Progenitor cell of endocrine pancreas (in vitro differentiated cells): Measurements from ENCODE around the gene DSTN. TPM values are rescaled to one million over a fixed set of nuclear protein-coding genes. Genes with fewer than 3 reads are reported as not detected.
A peak's percentile ranks its signal among the peaks of the same experiment; 100 is the strongest.

ENCODE experiments used
- DNase-seq: peaks from one replicate; pipeline ENCODE4 v3.0.0; 2021; ENCODE audit warnings: low spot score; ENCODE audit not compliant: unreplicated experiment
- H3K27ac Mint-ChIP-seq: 2 replicates; pipeline ENCODE4 v1.8.0; 2021; ENCODE audit warnings: mild to moderate bottlenecking, moderate library complexity, mixed read lengths
- H3K27me3 Mint-ChIP-seq: 2 replicates; pipeline ENCODE4 v1.8.0; 2021; ENCODE audit warnings: mixed read lengths
- H3K36me3 Mint-ChIP-seq: 2 replicates; pipeline ENCODE4 v1.8.0; 2022; ENCODE audit warnings: mixed read lengths; ENCODE audit not compliant: insufficient read depth
- H3K4me1 Mint-ChIP-seq: 2 replicates; pipeline ENCODE4 v1.8.0; 2021; ENCODE audit warnings: low read depth, mixed read lengths
- H3K4me3 Mint-ChIP-seq: 2 replicates; pipeline ENCODE4 v1.8.0; 2021; ENCODE audit warnings: low read depth, mild to moderate bottlenecking, moderate library complexity, mixed read lengths
- H3K9me3 Mint-ChIP-seq: 2 replicates; pipeline ENCODE4 v1.8.0; 2021; ENCODE audit warnings: low read depth, mixed read lengths
- CTCF ChIP-seq: fragments of 200-600 bp; sonication (generic); IDR thresholded peaks from one replicate; pipeline ENCODE4 v1.5.0; 2021; ENCODE audit warnings: antibody characterized with exemption, mild to moderate bottlenecking; ENCODE audit not compliant: unreplicated experiment
- total RNA-seq: library from RNA; stranded (reverse); gene quantifications from 2 replicates; pipeline ENCODE4 v1.2.1, GENCODE V29; 2021

Gene DSTN
- total RNA-seq, 1 donor from 2014 or later, result 201 TPM

GRCh38 chr20:17631576-17632319, 61.9 kb downstream of the DSTN start:
- TF ChIP-seq CTCF, result no peak
- Mint-ChIP-seq H3K4me1 (peaks cover 5% of the 10 kb centered on the region), H3K36me3 (peaks cover 20% of the 10 kb centered on the region), H3K27ac (no peak overlapping the region), H3K27me3 (no peaks in the 10 kb centered on the region), H3K9me3 (no peaks in the 10 kb centered on the region), H3K4me3 (no peak overlapping the region)
- no peak for DNase-seq

GRCh38 chr20:17633221-17633849, 63.5 kb downstream of the DSTN start:
- Mint-ChIP-seq H3K4me3 (no peak overlapping the region), H3K27ac (peak overlapping the region; percentile 76)

GRCh38 chr20:17633850-17634500, 64.1 kb downstream of the DSTN start:
- Mint-ChIP-seq H3K36me3 (peaks cover 13% of the 10 kb centered on the region), H3K27ac (no peak overlapping the region), H3K4me1 (no peaks in the 10 kb centered on the region), H3K27me3 (no peaks in the 10 kb centered on the region), H3K4me3 (no peak overlapping the region), H3K9me3 (no peaks in the 10 kb centered on the region)
- no peak for DNase-seq
- TF ChIP-seq CTCF, result no peak

More at GRCh38 chr20:17633221-17633849, 63.5 kb downstream of the DSTN start:
- no peak for DNase-seq
- Mint-ChIP-seq H3K36me3 (peaks cover 16% of the 10 kb centered on the region), H3K27me3 (no peaks in the 10 kb centered on the region), H3K4me1 (no peaks in the 10 kb centered on the region), H3K9me3 (no peaks in the 10 kb centered on the region)
- TF ChIP-seq CTCF, result no peak

- DNase-seq, result no peak
- no peaks in the 10 kb centered on the region for H3K27me3 Mint-ChIP-seq
- H3K4me1 Mint-ChIP-seq, result no peaks in the 10 kb centered on the region
- peaks cover 13% of the 10 kb centered on the region for H3K36me3 Mint-ChIP-seq
- H3K9me3 Mint-ChIP-seq, result no peaks in the 10 kb centered on the region
- no peak overlapping the region for H3K4me3 Mint-ChIP-seq
- no peak for TF ChIP-seq CTCF
- no peak overlapping the region for H3K27ac Mint-ChIP-seq
Observed at GRCh38 chr20:17634661-17635331, 64.9 kb downstream of the DSTN start.
